H9 (cell line): ENCODE data around the gene FSD1. TPM values are rescaled to one million over a fixed set of nuclear protein-coding genes. Genes with fewer than 3 reads are reported as not detected.
A peak's percentile ranks its signal among the peaks of the same experiment; 100 is the strongest.

Source experiments
- DNase-seq: peaks from one replicate; pipeline ENCODE4 v3.0.0-alpha.2; 2017
- H2AFZ ChIP-seq: one replicate; pipeline ENCODE4 v1.6.1; 2013; ENCODE audit warnings: mild to moderate bottlenecking, low read length, control low read depth, moderate library complexity
- H2AK5ac ChIP-seq: 2 replicates; pipeline ENCODE4 v1.6.1; 2013; ENCODE audit warnings: low read length, control low read depth, mixed read lengths; ENCODE audit not compliant: insufficient read length
- H2BK120ac ChIP-seq: one replicate; pipeline ENCODE4 v1.6.1; 2013; ENCODE audit warnings: low read depth, mild to moderate bottlenecking, low read length, control low read depth, inconsistent platforms; ENCODE audit not compliant: poor library complexity, severe bottlenecking
- H2BK12ac ChIP-seq: 2 replicates; pipeline ENCODE4 v1.6.1; 2013; ENCODE audit warnings: low read length, control low read depth, mixed read lengths, low read depth; ENCODE audit not compliant: insufficient read length
- H2BK15ac ChIP-seq: 2 replicates; pipeline ENCODE4 v1.6.1; 2013; ENCODE audit warnings: low read depth, low read length, control low read depth
- H2BK20ac ChIP-seq: one replicate; pipeline ENCODE4 v1.6.1; 2013; ENCODE audit warnings: low read depth, mild to moderate bottlenecking, low read length, control low read depth, inconsistent platforms; ENCODE audit not compliant: poor library complexity, severe bottlenecking
- H2BK5ac ChIP-seq: 2 replicates; pipeline ENCODE4 v1.6.1; 2013; ENCODE audit warnings: low read length, control low read depth, mixed read lengths; ENCODE audit not compliant: insufficient read length
- H3K14ac ChIP-seq: 2 replicates; pipeline ENCODE4 v1.6.1; 2013; ENCODE audit warnings: low read length, control low read depth; ENCODE audit not compliant: insufficient read depth
- H3K18ac ChIP-seq: 2 replicates; pipeline ENCODE4 v1.6.1; 2013; ENCODE audit warnings: low read depth, mild to moderate bottlenecking, mixed read lengths, low read length, control low read depth; ENCODE audit not compliant: insufficient read length
- H3K23ac ChIP-seq: 2 replicates; pipeline ENCODE4 v1.6.1; 2013; ENCODE audit warnings: low read length, control low read depth, mixed read lengths, low read depth; ENCODE audit not compliant: insufficient read length
- H3K23me2 ChIP-seq: 2 replicates; pipeline ENCODE4 v1.6.1; 2013; ENCODE audit warnings: low read depth, mild to moderate bottlenecking, mixed read lengths, low read length, control low read depth; ENCODE audit not compliant: insufficient read length, poor library complexity, severe bottlenecking
- H3K27ac ChIP-seq: 2 replicates; pipeline ENCODE4 v1.5.1; 2013; ENCODE audit warnings: low read length, control low read depth, mixed read lengths, low read depth; ENCODE audit not compliant: insufficient read length
- H3K27me3 ChIP-seq: 2 replicates; pipeline ENCODE4 v1.6.1; 2013; ENCODE audit warnings: low read length, control low read depth, inconsistent platforms; ENCODE audit not compliant: insufficient read depth
- H3K4ac ChIP-seq: 2 replicates; pipeline ENCODE4 v1.6.1; 2013; ENCODE audit warnings: low read depth, mild to moderate bottlenecking, control low read depth, inconsistent platforms, low read length, moderate library complexity
- H3K4me1 ChIP-seq: 2 replicates; pipeline ENCODE4 v1.6.1; 2013; ENCODE audit warnings: low read length, control low read depth, inconsistent platforms; ENCODE audit not compliant: insufficient read depth
- H3K4me2 ChIP-seq: 2 replicates; pipeline ENCODE4 v1.6.1; 2013; ENCODE audit warnings: low read length, control low read depth, mixed read lengths; ENCODE audit not compliant: insufficient read length, insufficient read depth
- H3K56ac ChIP-seq: 2 replicates; pipeline ENCODE4 v1.6.1; 2013; ENCODE audit warnings: low read depth, mild to moderate bottlenecking, mixed read lengths, low read length, control low read depth; ENCODE audit not compliant: insufficient read length
- H3K79me1 ChIP-seq: 2 replicates; pipeline ENCODE4 v1.6.1; 2013; ENCODE audit warnings: low read depth, mild to moderate bottlenecking, moderate library complexity, low read length, control low read depth, inconsistent platforms; ENCODE audit not compliant: insufficient read depth, poor library complexity, severe bottlenecking
- H3K79me2 ChIP-seq: 2 replicates; pipeline ENCODE4 v1.6.1; 2013; ENCODE audit warnings: low read length, control low read depth, inconsistent platforms; ENCODE audit not compliant: insufficient read depth
- H3K9ac ChIP-seq: 2 replicates; pipeline ENCODE4 v1.6.1; 2013; ENCODE audit warnings: low read length, control low read depth, mixed read lengths; ENCODE audit not compliant: insufficient read length; ENCODE audit errors: extremely low read depth
- H3K9me3 ChIP-seq: one replicate; pipeline ENCODE4 v1.6.1; 2013; ENCODE audit warnings: low read depth, low read length, inconsistent platforms; ENCODE audit not compliant: control insufficient read depth
- H3T11ph ChIP-seq: one replicate; pipeline ENCODE4 v1.6.1; 2013; ENCODE audit warnings: mild to moderate bottlenecking, low read length, control low read depth, inconsistent platforms
- H4K20me1 ChIP-seq: one replicate; pipeline ENCODE4 v1.6.1; 2013; ENCODE audit not compliant: control insufficient read depth, insufficient read length, insufficient read depth
- H4K5ac ChIP-seq: 2 replicates; pipeline ENCODE4 v1.6.1; 2013; ENCODE audit warnings: low read depth, mild to moderate bottlenecking, mixed read lengths, low read length, control low read depth; ENCODE audit not compliant: insufficient read length
- H4K8ac ChIP-seq: replicated peaks from 2 replicates; pipeline ENCODE4 v1.6.1; 2013; ENCODE audit warnings: low read length, control low read depth, mixed read lengths, low read depth; ENCODE audit not compliant: insufficient read length
- H4K91ac ChIP-seq: 2 replicates; pipeline ENCODE4 v1.6.1; 2013; ENCODE audit warnings: low read depth, mild to moderate bottlenecking, moderate library complexity, mixed read lengths, low read length, control low read depth; ENCODE audit not compliant: insufficient read length
- H3K27ac Mint-ChIP-seq, 3 experiments: 2 replicates in 2 of 3; 3 replicates in 1 of 3; pipeline ENCODE4 v1.8.0; 2020 to 2021; ENCODE audit warnings: mixed read lengths in 3 of 3, mild to moderate bottlenecking in 1 of 3, moderate library complexity in 1 of 3
- H3K27me3 Mint-ChIP-seq: 2 replicates; pipeline ENCODE4 v1.8.0; 2021; ENCODE audit warnings: low read depth, mild to moderate bottlenecking, moderate library complexity, mixed read lengths
- H3K36me3 Mint-ChIP-seq, 3 experiments: 2 replicates in 2 of 3; 3 replicates in 1 of 3; pipeline ENCODE4 v1.8.0; 2020 to 2021; ENCODE audit warnings: low read depth in 3 of 3, mixed read lengths in 3 of 3; ENCODE audit not compliant: insufficient read depth in 1 of 3
- H3K4me1 Mint-ChIP-seq, 2 experiments: 2 replicates each; pipeline ENCODE4 v1.8.0; 2020; ENCODE audit warnings: mixed read lengths in 2 of 2
- H3K4me3 Mint-ChIP-seq, 2 experiments: 2 replicates in 1 of 2; 3 replicates in 1 of 2; pipeline ENCODE4 v1.8.0; 2020 to 2021; ENCODE audit warnings: mild to moderate bottlenecking in 2 of 2, mixed read lengths in 2 of 2, moderate library complexity in 1 of 2
- H3K9me3 Mint-ChIP-seq, 2 experiments: 2 replicates in 1 of 2; 3 replicates in 1 of 2; pipeline ENCODE4 v1.8.0; 2020; ENCODE audit warnings: mild to moderate bottlenecking in 2 of 2, mixed read lengths in 2 of 2, moderate library complexity in 1 of 2
- CTCF ChIP-seq: fragments of 200-600 bp; sonication (generic); conservative IDR thresholded peaks from 3 replicates; pipeline ENCODE4 v1.8.0; 2021; ENCODE audit warnings: antibody characterized with exemption, mild to moderate bottlenecking
- WGBS: extraction: QIAGEN DNeasy Blood & Tissue Kit; methylation state at CpG from one replicate; pipeline ENCODE4 v1.1.7; 2013; ENCODE audit warnings: missing lambda C conversion rate, low lambda C conversion rate, mixed read lengths; ENCODE audit not compliant: insufficient read length; ENCODE audit errors: extremely low coverage; 5-methylcytosine and 5-hydroxymethylcytosine counted together
- total RNA-seq: library from RNA; stranded (reverse); gene quantifications from 2 replicates; pipeline ENCODE4 v1.2.1, GENCODE V29; 2021

FSD1 gene
- total RNA-seq, 1 experiment from 2014 or later = 53.6 TPM

- Mint-ChIP-seq H3K9me3 (no peaks in the 10 kb centered on the region; a peak in 1 of 5 replicates), H3K27me3 (peaks cover 26% of the 10 kb centered on the region), H3K4me1 (peaks cover 2 to 16% of the 10 kb centered on the region in 2 experiments), H3K27ac (no peak overlapping the region; a peak in 1 of 7 replicates), H3K36me3 (no peaks in the 10 kb centered on the region), H3K4me3 (no peak overlapping the region; a peak in 1 of 5 replicates)
- Histone ChIP-seq H3K4me2 (no peak overlapping the region), H3K79me2 (no peaks in the 10 kb centered on the region), H3K56ac (no peak overlapping the region), H3T11ph (no peak overlapping the region), H4K20me1 (no peaks in the 10 kb centered on the region), H3K14ac (no peak overlapping the region), H4K8ac (no peak overlapping the region), H2BK20ac (no peak overlapping the region), H3K27me3 (no peaks in the 10 kb centered on the region), H3K79me1 (no peaks in the 10 kb centered on the region), H2BK12ac (no peak overlapping the region), H3K23me2 (no peaks in the 10 kb centered on the region), H4K5ac (no peak overlapping the region), H3K4ac (no peak overlapping the region), H4K91ac (no peak overlapping the region), H2BK5ac (no peak overlapping the region), H3K23ac (no peak overlapping the region), H2BK120ac (no peak overlapping the region), H3K4me1 (no peaks in the 10 kb centered on the region), H3K9ac (no peak overlapping the region), H3K18ac (no peak overlapping the region), H2AK5ac (no peak overlapping the region), H3K9me3 (no peaks in the 10 kb centered on the region), H2BK15ac (no peak overlapping the region), H2AFZ (no peak overlapping the region), H3K27ac (no peak overlapping the region)
- no CpG with 5 or more reads among the region's 16 CpGs for WGBS
- TF ChIP-seq CTCF = no peak
- DNase-seq = peak; percentile 78
Measured at GRCh38 chr19:4288091-4288777, 16.2 kb upstream of the FSD1 start.
